ENCODE results near the gene MACROD2. TPM values are rescaled to one million over a fixed set of nuclear protein-coding genes. Genes with fewer than 3 reads are reported as not detected.
"Not testable (repeated sequence)": the region's sequence is repeated elsewhere in the genome, so short reads cannot be mapped to it uniquely, and the experiment has no call there.

The MACROD2 gene
- total RNA-seq, 1 donor from 2014 or later = 3.1 TPM

- H3K4me3 ChIP-seq (ENCODE audit: low read length in 3 of 3) = no peak overlapping the region
- no peak overlapping the region for H3K27ac ChIP-seq (ENCODE audit: low read depth, low read length)
- no peaks in the 10 kb centered on the region for H3K9me3 ChIP-seq (ENCODE audit: control insufficient read depth in 3 of 3, low read length in 3 of 3)
- H3K4me1 ChIP-seq (ENCODE audit: control insufficient read depth in 3 of 3, insufficient read depth in 3 of 3, low read length in 3 of 3) = peaks cover 0 to 5% (median 3%) of the 10 kb centered on the region in 3 donors
- H3K9ac ChIP-seq (ENCODE audit: low read depth in 1 of 3, low read length in 3 of 3) = no peak overlapping the region
- no peaks in the 10 kb centered on the region for H3K36me3 ChIP-seq (ENCODE audit: control insufficient read depth in 3 of 3, insufficient read depth in 3 of 3, low read length in 3 of 3)
- no peaks in the 10 kb centered on the region for H3K27me3 ChIP-seq (ENCODE audit: control insufficient read depth in 3 of 3, insufficient read depth in 3 of 3, low read length in 3 of 3)
Observed at GRCh38 chr20:14223806-14224205, 228.5 kb downstream of the MACROD2 start.

GRCh38 chr20:14226051-14227049 lies 231.0 kb downstream of the MACROD2 start:
- not testable (repeated sequence) for H3K9me3 ChIP-seq (ENCODE audit: control insufficient read depth in 3 of 3, low read length in 3 of 3); H3K36me3 ChIP-seq (ENCODE audit: control insufficient read depth in 3 of 3, insufficient read depth in 3 of 3, low read length in 3 of 3); H3K27ac ChIP-seq (ENCODE audit: low read depth, low read length); H3K27me3 ChIP-seq (ENCODE audit: control insufficient read depth in 3 of 3, insufficient read depth in 3 of 3, low read length in 3 of 3); H3K4me1 ChIP-seq (ENCODE audit: control insufficient read depth in 3 of 3, insufficient read depth in 3 of 3, low read length in 3 of 3)
- H3K9ac ChIP-seq (ENCODE audit: low read depth in 1 of 3, low read length in 3 of 3) = peak overlapping the region in 2 of 3 donors; percentile 28 to 60
- H3K4me3 ChIP-seq (ENCODE audit: low read length in 3 of 3) = peak overlapping the region; percentile 1 to 41 (median 3)

- no peaks in the 10 kb centered on the region for H3K9me3 ChIP-seq (ENCODE audit: control insufficient read depth in 3 of 3, low read length in 3 of 3)
- no peaks in the 10 kb centered on the region for H3K36me3 ChIP-seq (ENCODE audit: control insufficient read depth in 3 of 3, insufficient read depth in 3 of 3, low read length in 3 of 3)
- H3K27ac ChIP-seq (ENCODE audit: low read depth, low read length) = no peak overlapping the region
- peaks cover 0 to 5% (median 3%) of the 10 kb centered on the region in 3 donors for H3K4me1 ChIP-seq (ENCODE audit: control insufficient read depth in 3 of 3, insufficient read depth in 3 of 3, low read length in 3 of 3)
- H3K27me3 ChIP-seq (ENCODE audit: control insufficient read depth in 3 of 3, insufficient read depth in 3 of 3, low read length in 3 of 3) = no peaks in the 10 kb centered on the region
- no peak overlapping the region for H3K9ac ChIP-seq (ENCODE audit: low read depth in 1 of 3, low read length in 3 of 3)
- H3K4me3 ChIP-seq (ENCODE audit: low read length in 3 of 3) = no peak overlapping the region
Observed at GRCh38 chr20:14232650-14233049, 237.3 kb downstream of the MACROD2 start.

- Histone ChIP-seq H3K4me1 (ENCODE audit: control insufficient read depth in 3 of 3, insufficient read depth in 3 of 3, low read length in 3 of 3) (peaks cover 0 to 5% (median 3%) of the 10 kb centered on the region in 3 donors), H3K4me3 (ENCODE audit: low read length in 3 of 3) (no peak overlapping the region), H3K27ac (ENCODE audit: low read depth, low read length) (no peak overlapping the region), H3K9me3 (ENCODE audit: control insufficient read depth in 3 of 3, low read length in 3 of 3) (no peaks in the 10 kb centered on the region), H3K27me3 (ENCODE audit: control insufficient read depth in 3 of 3, insufficient read depth in 3 of 3, low read length in 3 of 3) (no peaks in the 10 kb centered on the region), H3K9ac (ENCODE audit: low read depth in 1 of 3, low read length in 3 of 3) (no peak overlapping the region), H3K36me3 (ENCODE audit: control insufficient read depth in 3 of 3, insufficient read depth in 3 of 3, low read length in 3 of 3) (no peaks in the 10 kb centered on the region)
Observed at GRCh38 chr20:14234666-14235295, 239.5 kb downstream of the MACROD2 start.

GRCh38 chr20:14235355-14235754 lies 240.0 kb downstream of the MACROD2 start:
- Histone ChIP-seq H3K4me3 (ENCODE audit: low read length in 3 of 3) (no peak overlapping the region), H3K36me3 (ENCODE audit: control insufficient read depth in 3 of 3, insufficient read depth in 3 of 3, low read length in 3 of 3) (no peaks in the 10 kb centered on the region), H3K9ac (ENCODE audit: low read depth in 1 of 3, low read length in 3 of 3) (no peak overlapping the region), H3K27me3 (ENCODE audit: control insufficient read depth in 3 of 3, insufficient read depth in 3 of 3, low read length in 3 of 3) (no peaks in the 10 kb centered on the region), H3K4me1 (ENCODE audit: control insufficient read depth in 3 of 3, insufficient read depth in 3 of 3, low read length in 3 of 3) (peaks cover 0 to 5% (median 3%) of the 10 kb centered on the region in 3 donors), H3K27ac (ENCODE audit: low read depth, low read length) (no peak overlapping the region), H3K9me3 (ENCODE audit: control insufficient read depth in 3 of 3, low read length in 3 of 3) (no peaks in the 10 kb centered on the region)

GRCh38 chr20:14245368-14245970 lies 250.2 kb downstream of the MACROD2 start:
- H3K4me3 ChIP-seq (ENCODE audit: low read length in 3 of 3) = no peak overlapping the region
- no peaks in the 10 kb centered on the region for H3K9me3 ChIP-seq (ENCODE audit: control insufficient read depth in 3 of 3, low read length in 3 of 3)
- H3K36me3 ChIP-seq (ENCODE audit: control insufficient read depth in 3 of 3, insufficient read depth in 3 of 3, low read length in 3 of 3) = no peaks in the 10 kb centered on the region
- H3K27me3 ChIP-seq (ENCODE audit: control insufficient read depth in 3 of 3, insufficient read depth in 3 of 3, low read length in 3 of 3) = no peaks in the 10 kb centered on the region
- no peak overlapping the region for H3K9ac ChIP-seq (ENCODE audit: low read depth in 1 of 3, low read length in 3 of 3)
- H3K4me1 ChIP-seq (ENCODE audit: control insufficient read depth in 3 of 3, insufficient read depth in 3 of 3, low read length in 3 of 3) = no peaks in the 10 kb centered on the region
- H3K27ac ChIP-seq (ENCODE audit: low read depth, low read length) = no peak overlapping the region

- Histone ChIP-seq H3K36me3 (ENCODE audit: control insufficient read depth in 3 of 3, insufficient read depth in 3 of 3, low read length in 3 of 3) (no peaks in the 10 kb centered on the region), H3K4me1 (ENCODE audit: control insufficient read depth in 3 of 3, insufficient read depth in 3 of 3, low read length in 3 of 3) (no peaks in the 10 kb centered on the region), H3K27ac (ENCODE audit: low read depth, low read length) (no peak overlapping the region), H3K4me3 (ENCODE audit: low read length in 3 of 3) (no peak overlapping the region), H3K27me3 (ENCODE audit: control insufficient read depth in 3 of 3, insufficient read depth in 3 of 3, low read length in 3 of 3) (no peaks in the 10 kb centered on the region), H3K9ac (ENCODE audit: low read depth in 1 of 3, low read length in 3 of 3) (no peak overlapping the region), H3K9me3 (ENCODE audit: control insufficient read depth in 3 of 3, low read length in 3 of 3) (no peaks in the 10 kb centered on the region)
Observed at GRCh38 chr20:14259689-14260088, 264.4 kb downstream of the MACROD2 start.

GRCh38 chr20:14260367-14260766 lies 265.1 kb downstream of the MACROD2 start:
- H3K27ac ChIP-seq (ENCODE audit: low read depth, low read length) = no peak overlapping the region
- no peaks in the 10 kb centered on the region for H3K27me3 ChIP-seq (ENCODE audit: control insufficient read depth in 3 of 3, insufficient read depth in 3 of 3, low read length in 3 of 3)
- no peaks in the 10 kb centered on the region for H3K9me3 ChIP-seq (ENCODE audit: control insufficient read depth in 3 of 3, low read length in 3 of 3)
- no peak overlapping the region for H3K4me3 ChIP-seq (ENCODE audit: low read length in 3 of 3)
- no peaks in the 10 kb centered on the region for H3K36me3 ChIP-seq (ENCODE audit: control insufficient read depth in 3 of 3, insufficient read depth in 3 of 3, low read length in 3 of 3)
- no peaks in the 10 kb centered on the region for H3K4me1 ChIP-seq (ENCODE audit: control insufficient read depth in 3 of 3, insufficient read depth in 3 of 3, low read length in 3 of 3)
- no peak overlapping the region for H3K9ac ChIP-seq (ENCODE audit: low read depth in 1 of 3, low read length in 3 of 3)

GRCh38 chr20:14264869-14265268 lies 269.6 kb downstream of the MACROD2 start:
- H3K4me3 ChIP-seq (ENCODE audit: low read length in 3 of 3) = no peak overlapping the region
- no peak overlapping the region for H3K27ac ChIP-seq (ENCODE audit: low read depth, low read length)
- no peak overlapping the region for H3K9ac ChIP-seq (ENCODE audit: low read depth in 1 of 3, low read length in 3 of 3)
- H3K27me3 ChIP-seq (ENCODE audit: control insufficient read depth in 3 of 3, insufficient read depth in 3 of 3, low read length in 3 of 3) = no peaks in the 10 kb centered on the region
- H3K4me1 ChIP-seq (ENCODE audit: control insufficient read depth in 3 of 3, insufficient read depth in 3 of 3, low read length in 3 of 3) = no peaks in the 10 kb centered on the region
- no peaks in the 10 kb centered on the region for H3K36me3 ChIP-seq (ENCODE audit: control insufficient read depth in 3 of 3, insufficient read depth in 3 of 3, low read length in 3 of 3)
- no peaks in the 10 kb centered on the region for H3K9me3 ChIP-seq (ENCODE audit: control insufficient read depth in 3 of 3, low read length in 3 of 3)

- Histone ChIP-seq H3K4me1 (ENCODE audit: control insufficient read depth in 3 of 3, insufficient read depth in 3 of 3, low read length in 3 of 3) (no peaks in the 10 kb centered on the region), H3K27me3 (ENCODE audit: control insufficient read depth in 3 of 3, insufficient read depth in 3 of 3, low read length in 3 of 3) (no peaks in the 10 kb centered on the region), H3K9me3 (ENCODE audit: control insufficient read depth in 3 of 3, low read length in 3 of 3) (no peaks in the 10 kb centered on the region), H3K4me3 (ENCODE audit: low read length in 3 of 3) (no peak overlapping the region), H3K9ac (ENCODE audit: low read depth in 1 of 3, low read length in 3 of 3) (no peak overlapping the region), H3K27ac (ENCODE audit: low read depth, low read length) (no peak overlapping the region), H3K36me3 (ENCODE audit: control insufficient read depth in 3 of 3, insufficient read depth in 3 of 3, low read length in 3 of 3) (no peaks in the 10 kb centered on the region)
Observed at GRCh38 chr20:14266246-14266645, 270.9 kb downstream of the MACROD2 start.

Data from skeletal muscle tissue (tissue), 4 donors.